ENCODE data around the gene PIP5K1C.
A peak's percentile ranks its signal among the peaks of the same experiment; 100 is the strongest.
"Not testable (repeated sequence)": the region's sequence is repeated elsewhere in the genome, so short reads cannot be mapped to it uniquely, and the experiment has no call there.

Gene PIP5K1C

GRCh38 chr19:3671680-3672574 lies 28.3 kb downstream of the PIP5K1C start:
- peak overlapping the region; percentile 87 for H3K9ac ChIP-seq (ENCODE audit: low read length)
- peaks cover 19% of the 10 kb centered on the region for H3K4me1 ChIP-seq (ENCODE audit: control insufficient read depth, insufficient read depth, low read length)
- H3K4me3 ChIP-seq (ENCODE audit: low read length): peak overlapping the region; percentile 63
- DNase-seq (ENCODE audit: low read depth): no peak
- H3K27me3 ChIP-seq (replicated peaks; ENCODE audit: control insufficient read depth, insufficient read depth, low read length): no peaks in the 10 kb centered on the region
- no peaks in the 10 kb centered on the region for H3K9me3 ChIP-seq (ENCODE audit: control insufficient read depth, low read length)
- H3K36me3 ChIP-seq (ENCODE audit: control insufficient read depth, insufficient read depth, low read length, severe bottlenecking): peaks cover 4% of the 10 kb centered on the region

- Histone ChIP-seq H3K9me3 (ENCODE audit: control insufficient read depth, low read length) (no peaks in the 10 kb centered on the region), H3K36me3 (ENCODE audit: control insufficient read depth, insufficient read depth, low read length, severe bottlenecking) (peaks cover 4% of the 10 kb centered on the region), H3K4me3 (ENCODE audit: low read length) (peak overlapping the region; percentile 63), H3K9ac (ENCODE audit: low read length) (peak overlapping the region; percentile 87), H3K4me1 (ENCODE audit: control insufficient read depth, insufficient read depth, low read length) (peaks cover 19% of the 10 kb centered on the region), H3K27me3 (replicated peaks; ENCODE audit: control insufficient read depth, insufficient read depth, low read length) (no peaks in the 10 kb centered on the region)
- peak; percentile 83 for DNase-seq (ENCODE audit: low read depth)
Measured at GRCh38 chr19:3670796-3671679, 29.2 kb downstream of the PIP5K1C start.

GRCh38 chr19:3669947-3670795 lies 30.1 kb downstream of the PIP5K1C start:
- Histone ChIP-seq H3K4me3 (ENCODE audit: low read length) (peak overlapping the region; percentile 63), H3K4me1 (ENCODE audit: control insufficient read depth, insufficient read depth, low read length) (peaks cover 19% of the 10 kb centered on the region), H3K9me3 (ENCODE audit: control insufficient read depth, low read length) (no peaks in the 10 kb centered on the region), H3K9ac (ENCODE audit: low read length) (peak overlapping the region; percentile 87), H3K27me3 (replicated peaks; ENCODE audit: control insufficient read depth, insufficient read depth, low read length) (no peaks in the 10 kb centered on the region), H3K36me3 (ENCODE audit: control insufficient read depth, insufficient read depth, low read length, severe bottlenecking) (peaks cover 4% of the 10 kb centered on the region)
- peak; percentile 84 for DNase-seq (ENCODE audit: low read depth)

- no peak overlapping the region for H3K4me3 ChIP-seq (ENCODE audit: low read length)
- H3K4me1 ChIP-seq (ENCODE audit: control insufficient read depth, insufficient read depth, low read length): peaks cover 19% of the 10 kb centered on the region
- H3K36me3 ChIP-seq (ENCODE audit: control insufficient read depth, insufficient read depth, low read length, severe bottlenecking): peaks cover 5% of the 10 kb centered on the region
- H3K9me3 ChIP-seq (ENCODE audit: control insufficient read depth, low read length): no peaks in the 10 kb centered on the region
- H3K27me3 ChIP-seq (replicated peaks; ENCODE audit: control insufficient read depth, insufficient read depth, low read length): no peaks in the 10 kb centered on the region
- no peak for DNase-seq (ENCODE audit: low read depth)
- no peak overlapping the region for H3K9ac ChIP-seq (ENCODE audit: low read length)
Measured at GRCh38 chr19:3669082-3669946, 31.0 kb downstream of the PIP5K1C start.

GRCh38 chr19:3668331-3669081 lies 31.8 kb downstream of the PIP5K1C start:
- Histone ChIP-seq H3K4me3 (ENCODE audit: low read length) (no peak overlapping the region), H3K9me3 (ENCODE audit: control insufficient read depth, low read length) (no peaks in the 10 kb centered on the region), H3K27me3 (replicated peaks; ENCODE audit: control insufficient read depth, insufficient read depth, low read length) (no peaks in the 10 kb centered on the region), H3K4me1 (ENCODE audit: control insufficient read depth, insufficient read depth, low read length) (peaks cover 19% of the 10 kb centered on the region), H3K9ac (ENCODE audit: low read length) (no peak overlapping the region), H3K36me3 (ENCODE audit: control insufficient read depth, insufficient read depth, low read length, severe bottlenecking) (peaks cover 13% of the 10 kb centered on the region)
- peak; percentile 36 for DNase-seq (ENCODE audit: low read depth)

- DNase-seq (ENCODE audit: low read depth): no peak
- Histone ChIP-seq H3K4me1 (ENCODE audit: control insufficient read depth, insufficient read depth, low read length) (peaks cover 19% of the 10 kb centered on the region), H3K36me3 (ENCODE audit: control insufficient read depth, insufficient read depth, low read length, severe bottlenecking) (peaks cover 15% of the 10 kb centered on the region), H3K4me3 (ENCODE audit: low read length) (no peak overlapping the region), H3K9me3 (ENCODE audit: control insufficient read depth, low read length) (no peaks in the 10 kb centered on the region), H3K9ac (ENCODE audit: low read length) (no peak overlapping the region), H3K27me3 (replicated peaks; ENCODE audit: control insufficient read depth, insufficient read depth, low read length) (no peaks in the 10 kb centered on the region)
Measured at GRCh38 chr19:3667766-3668165, 32.5 kb downstream of the PIP5K1C start.

- no peak for DNase-seq (ENCODE audit: low read depth)
- H3K4me3 ChIP-seq (ENCODE audit: low read length): no peak overlapping the region
- no peaks in the 10 kb centered on the region for H3K27me3 ChIP-seq (replicated peaks; ENCODE audit: control insufficient read depth, insufficient read depth, low read length)
- no peak overlapping the region for H3K9ac ChIP-seq (ENCODE audit: low read length)
- H3K9me3 ChIP-seq (ENCODE audit: control insufficient read depth, low read length): no peaks in the 10 kb centered on the region
- peaks cover 15% of the 10 kb centered on the region for H3K36me3 ChIP-seq (ENCODE audit: control insufficient read depth, insufficient read depth, low read length, severe bottlenecking)
- H3K4me1 ChIP-seq (ENCODE audit: control insufficient read depth, insufficient read depth, low read length): peaks cover 19% of the 10 kb centered on the region
Measured at GRCh38 chr19:3667037-3667638, 33.1 kb downstream of the PIP5K1C start.

GRCh38 chr19:3666545-3666856 lies 33.8 kb downstream of the PIP5K1C start:
- Histone ChIP-seq H3K4me1 (ENCODE audit: control insufficient read depth, insufficient read depth, low read length) (peaks cover 14% of the 10 kb centered on the region), H3K36me3 (ENCODE audit: control insufficient read depth, insufficient read depth, low read length, severe bottlenecking) (peaks cover 17% of the 10 kb centered on the region)
- DNase-seq (ENCODE audit: low read depth); H3K27me3 ChIP-seq (replicated peaks; ENCODE audit: control insufficient read depth, insufficient read depth, low read length); H3K4me3 ChIP-seq (ENCODE audit: low read length); H3K9ac ChIP-seq (ENCODE audit: low read length); H3K9me3 ChIP-seq (ENCODE audit: control insufficient read depth, low read length): not testable (repeated sequence)

GRCh38 chr19:3665681-3666544 lies 34.4 kb downstream of the PIP5K1C start:
- H3K9ac ChIP-seq (ENCODE audit: low read length): no peak overlapping the region
- no peak overlapping the region for H3K4me3 ChIP-seq (ENCODE audit: low read length)
- H3K27me3 ChIP-seq (replicated peaks; ENCODE audit: control insufficient read depth, insufficient read depth, low read length): no peaks in the 10 kb centered on the region
- peaks cover 23% of the 10 kb centered on the region for H3K36me3 ChIP-seq (ENCODE audit: control insufficient read depth, insufficient read depth, low read length, severe bottlenecking)
- DNase-seq (ENCODE audit: low read depth): peak; percentile 67
- H3K9me3 ChIP-seq (ENCODE audit: control insufficient read depth, low read length): no peaks in the 10 kb centered on the region
- H3K4me1 ChIP-seq (ENCODE audit: control insufficient read depth, insufficient read depth, low read length): peaks cover 8% of the 10 kb centered on the region

Data from adipocyte (in vitro differentiated cells).